ENCODE measurements around the gene UBE2Q2. TPM values are rescaled to one million over a fixed set of nuclear protein-coding genes. Genes with fewer than 3 reads are reported as not detected.

Gene UBE2Q2
- polyA plus RNA-seq (2011; rRNA removed) (41.2 and 50.6 TPM in 2 replicates), polyA plus RNA-seq (2017; fragmentation: RNase III; extraction: RNeasy Plus Mini Kit Qiagen cat#74134 plus additional on column Dnase treatment) (36.0 to 40.1 TPM (median 36.5 TPM) in 3 replicates), polyA minus RNA-seq (2011; rRNA and poly(A)+ RNA removed) (8.3 and 14.3 TPM in 2 replicates)
- 15.2 and 18.2 TPM in 2 replicates for polyA plus RNA-seq (2012; cell fraction: cytosol; rRNA removed)
- 11.9 and 16.6 TPM in 2 replicates for polyA plus RNA-seq (2012; cell fraction: nucleus; rRNA removed)

DNA sequence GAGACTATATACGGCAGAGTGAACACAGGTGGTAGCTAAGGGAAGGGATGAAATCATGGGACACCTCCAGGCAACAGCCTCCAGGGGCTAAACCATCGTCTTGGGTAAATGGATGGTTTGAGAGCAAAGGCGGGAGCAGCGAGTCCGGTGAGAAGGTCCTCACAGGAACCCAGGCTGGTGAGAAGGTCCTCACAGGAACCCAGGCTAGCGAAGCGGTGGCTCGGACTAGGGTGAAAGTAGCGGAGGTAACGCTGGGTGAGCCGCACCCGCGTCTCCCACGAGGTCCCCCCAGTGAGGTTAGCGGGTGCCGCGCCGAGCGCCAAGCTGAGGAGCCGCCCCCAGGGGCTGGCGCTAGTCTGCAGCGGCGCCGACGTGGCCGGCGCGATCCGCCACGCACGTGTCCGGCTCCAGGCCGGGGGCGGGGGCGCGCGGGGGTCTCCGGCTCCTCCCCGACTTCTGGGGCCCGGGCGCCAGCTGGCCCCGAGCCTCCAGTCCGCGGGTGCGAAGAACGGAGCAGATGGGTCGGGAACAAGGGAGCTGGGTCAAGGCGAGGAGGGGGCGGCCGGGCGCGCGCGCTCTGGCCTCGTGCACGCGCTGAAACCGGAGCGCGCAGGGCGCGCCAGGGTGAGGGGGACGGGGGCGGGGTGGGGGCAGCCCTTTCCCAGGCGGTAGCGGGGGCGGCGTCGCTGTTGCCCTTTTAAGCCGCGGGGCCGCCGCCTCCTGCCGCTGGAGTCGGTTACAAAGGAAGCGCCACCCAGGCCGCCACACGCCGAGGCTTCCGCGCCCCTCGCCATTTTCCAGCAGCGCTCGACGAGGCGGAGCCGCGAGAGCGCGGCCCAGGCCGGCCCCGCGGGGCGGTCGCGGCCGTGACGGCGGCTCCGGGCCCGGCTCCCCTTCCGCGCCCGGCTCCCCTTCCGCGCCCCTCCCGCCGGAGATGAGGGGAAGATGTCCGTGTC is at the start of gene UBE2Q2:
UBE2Q2 (plus strand) TSS at position 726 of the 956 bp plus-strand sequence; CDS start at position 946, 220 bp downstream.
- ChIA-PET POLR2A (interaction anchor here (0.6 to 3.4 kb wide), 19 partner anchors 8 to 885 kb away, joined by 3 to 19 read pairs (median 4); partner anchors contain the start of genes FBXO22, ISL2, MAN2C1 and SIN3A), CTCF (interaction anchor here (0.6 to 4.1 kb wide), 15 partner anchors 10 to 334 kb away, joined by 3 to 18 read pairs (median 3); partner anchors contain the start of gene SNX33)
- whole genome bisulfite sequencing (ENCODE audit: missing lambda C conversion rate), result under 1% methylated on average over 36 of the region's 109 CpGs
- Histone ChIP-seq H3K9me3 (no peaks in the 10 kb centered on the region), H3K4me3 (peak within 1 kb of the TSS; percentile 66), H3K4me1 (peaks cover 21% of the 10 kb centered on the region), H3K27ac (peak within 1 kb of the TSS; percentile 88 to 92), H3K4me2 (peak within 1 kb of the TSS; percentile 81)
- ATAC-seq, result peak; percentile 77 to 80
- peak; percentile 88 to 93 for DNase-seq (ENCODE audit: low read depth in 1 of 2, low spot score in 1 of 2)
- FAIRE-seq, result no peak
- TF ChIP-seq FOSB (CRISPR knock-in tag; IDR thresholded peaks at IDR 0.05) (no peak), EHF (CRISPR knock-in tag; IDR thresholded peaks at IDR 0.05) (no peak), NR3C1 (IDR thresholded peaks at IDR 0.05) (no peak), CHD4 (IDR thresholded peaks at IDR 0.05; ENCODE audit: borderline replicate concordance) (no peak), BHLHE40 (IDR thresholded peaks at IDR 0.05; ENCODE audit: low read depth, low read length) (peak; percentile 25; the same call in 1 of the 2 replicates), RCOR1 (IDR thresholded peaks at IDR 0.05; ENCODE audit: low read depth, low read length) (no peak), ZNF302 (CRISPR knock-in tag; IDR thresholded peaks at IDR 0.05) (no peak), ZC3H11A (IDR thresholded peaks at IDR 0.05) (no peak), ZFP36 (IDR thresholded peaks at IDR 0.05; ENCODE audit: borderline replicate concordance, partially characterized antibody) (no peak), CBX2 (IDR thresholded peaks at IDR 0.05; ENCODE audit: borderline replicate concordance, low read depth) (no peak), MAZ (IDR thresholded peaks at IDR 0.05; ENCODE audit: borderline replicate concordance, low read depth, low read length) (no peak), EP300 (IDR thresholded peaks at IDR 0.05) (no peak), NPAS2 (CRISPR knock-in tag; IDR thresholded peaks at IDR 0.05; ENCODE audit: borderline replicate concordance) (peak; percentile 42; the same call in 1 of the 2 replicates), RNF2 (IDR thresholded peaks at IDR 0.05; ENCODE audit: borderline replicate concordance, low read depth) (no peak), SMC3 (IDR thresholded peaks at IDR 0.05) (no peak), SREBF2 (IDR thresholded peaks at IDR 0.05) (no peak), EHMT2 (IDR thresholded peaks at IDR 0.05; ENCODE audit: low read depth) (no peak), CHD2 (IDR thresholded peaks at IDR 0.05; ENCODE audit: low read length, partially characterized antibody) (no peak), HOXB5 (CRISPR knock-in tag; IDR thresholded peaks at IDR 0.05) (0 out of 2 replicates have a peak, but pooled peaks have one; percentile 51), MAFK (IDR thresholded peaks at IDR 0.05; ENCODE audit: partially characterized antibody) (no peak), POLR2A (IDR thresholded peaks at IDR 0.05; ENCODE audit: low read length) (peak; percentile 78), FOSL2 (IDR thresholded peaks at IDR 0.05) (no peak), FOSL2 (CRISPR knock-in tag; IDR thresholded peaks at IDR 0.05) (peak; percentile 30), KDM5A (IDR thresholded peaks at IDR 0.05) (no peak), RFX5 (IDR thresholded peaks at IDR 0.05) (no peak), MYC (IDR thresholded peaks at IDR 0.05; ENCODE audit: borderline replicate concordance, low read length) (peak; percentile 95), RAD21 (conservative IDR thresholded peaks at IDR 0.05 in 1 of 2, IDR thresholded peaks at IDR 0.05 in 1 of 2) (no peak), HOXB13 (CRISPR knock-in tag; IDR thresholded peaks at IDR 0.05; ENCODE audit: low read depth) (no peak; the same call in 1 of the 2 replicates)
- TF ChIP-seq, protein P1, sequence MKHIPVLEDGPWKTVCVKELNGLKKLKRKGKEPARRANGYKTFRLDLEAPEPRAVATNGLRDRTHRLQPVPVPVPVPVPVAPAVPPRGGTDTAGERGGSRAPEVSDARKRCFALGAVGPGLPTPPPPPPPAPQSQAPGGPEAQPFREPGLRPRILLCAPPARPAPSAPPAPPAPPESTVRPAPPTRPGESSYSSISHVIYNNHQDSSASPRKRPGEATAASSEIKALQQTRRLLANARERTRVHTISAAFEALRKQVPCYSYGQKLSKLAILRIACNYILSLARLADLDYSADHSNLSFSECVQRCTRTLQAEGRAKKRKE (CRISPR knock-in tag; IDR thresholded peaks at IDR 0.05; ENCODE audit: low read depth), result no peak
- TF ChIP-seq, protein P2, sequence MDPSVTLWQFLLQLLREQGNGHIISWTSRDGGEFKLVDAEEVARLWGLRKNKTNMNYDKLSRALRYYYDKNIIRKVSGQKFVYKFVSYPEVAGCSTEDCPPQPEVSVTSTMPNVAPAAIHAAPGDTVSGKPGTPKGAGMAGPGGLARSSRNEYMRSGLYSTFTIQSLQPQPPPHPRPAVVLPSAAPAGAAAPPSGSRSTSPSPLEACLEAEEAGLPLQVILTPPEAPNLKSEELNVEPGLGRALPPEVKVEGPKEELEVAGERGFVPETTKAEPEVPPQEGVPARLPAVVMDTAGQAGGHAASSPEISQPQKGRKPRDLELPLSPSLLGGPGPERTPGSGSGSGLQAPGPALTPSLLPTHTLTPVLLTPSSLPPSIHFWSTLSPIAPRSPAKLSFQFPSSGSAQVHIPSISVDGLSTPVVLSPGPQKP (IDR thresholded peaks at IDR 0.05; ENCODE audit: low read depth, low read length), result no peak
- TF ChIP-seq, protein P3, sequence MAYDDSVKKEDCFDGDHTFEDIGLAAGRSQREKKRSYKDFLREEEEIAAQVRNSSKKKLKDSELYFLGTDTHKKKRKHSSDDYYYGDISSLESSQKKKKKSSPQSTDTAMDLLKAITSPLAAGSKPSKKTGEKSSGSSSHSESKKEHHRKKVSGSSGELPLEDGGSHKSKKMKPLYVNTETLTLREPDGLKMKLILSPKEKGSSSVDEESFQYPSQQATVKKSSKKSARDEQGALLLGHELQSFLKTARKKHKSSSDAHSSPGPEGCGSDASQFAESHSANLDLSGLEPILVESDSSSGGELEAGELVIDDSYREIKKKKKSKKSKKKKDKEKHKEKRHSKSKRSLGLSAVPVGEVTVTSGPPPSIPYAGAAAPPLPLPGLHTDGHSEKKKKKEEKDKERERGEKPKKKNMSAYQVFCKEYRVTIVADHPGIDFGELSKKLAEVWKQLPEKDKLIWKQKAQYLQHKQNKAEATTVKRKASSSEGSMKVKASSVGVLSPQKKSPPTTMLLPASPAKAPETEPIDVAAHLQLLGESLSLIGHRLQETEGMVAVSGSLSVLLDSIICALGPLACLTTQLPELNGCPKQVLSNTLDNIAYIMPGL (CRISPR knock-in tag; IDR thresholded peaks at IDR 0.05; ENCODE audit: borderline replicate concordance), result no peak
- TF ChIP-seq, protein P4, sequence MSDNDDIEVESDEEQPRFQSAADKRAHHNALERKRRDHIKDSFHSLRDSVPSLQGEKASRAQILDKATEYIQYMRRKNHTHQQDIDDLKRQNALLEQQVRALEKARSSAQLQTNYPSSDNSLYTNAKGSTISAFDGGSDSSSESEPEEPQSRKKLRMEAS (IDR thresholded peaks at IDR 0.05), result peak; percentile 92
- TF ChIP-seq, protein P5, sequence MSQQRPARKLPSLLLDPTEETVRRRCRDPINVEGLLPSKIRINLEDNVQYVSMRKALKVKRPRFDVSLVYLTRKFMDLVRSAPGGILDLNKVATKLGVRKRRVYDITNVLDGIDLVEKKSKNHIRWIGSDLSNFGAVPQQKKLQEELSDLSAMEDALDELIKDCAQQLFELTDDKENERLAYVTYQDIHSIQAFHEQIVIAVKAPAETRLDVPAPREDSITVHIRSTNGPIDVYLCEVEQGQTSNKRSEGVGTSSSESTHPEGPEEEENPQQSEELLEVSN (IDR thresholded peaks at IDR 0.05; ENCODE audit: borderline replicate concordance, low read depth), result peak; percentile 84

Data from A549 (cell line).